ENCODE results near the gene RASL10A.
A peak's percentile ranks its signal among the peaks of the same experiment; 100 is the strongest.

The RASL10A gene

GRCh38 chr22:29267858-29268510, 47.5 kb downstream of the RASL10A start, which contains the start of the genes EWSR1 and RHBDD3:
TSS of gene EWSR1 (plus strand) at chr22:29268268. CDS start at chr22:29268337, 69 bp downstream.
TSS of gene RHBDD3 (minus strand) at chr22:29267981. CDS start at chr22:29265626, 2,355 bp downstream.
- DNase-seq, result peak; percentile 98

- peak; percentile 30 for DNase-seq
Observed at GRCh38 chr22:29267462-29267857, 48.0 kb downstream of the RASL10A start.

- DNase-seq, result no peak
Observed at GRCh38 chr22:29266564-29267461, 48.7 kb downstream of the RASL10A start.

GRCh38 chr22:29265929-29266328, 49.6 kb downstream of the RASL10A start:
- DNase-seq, result no peak

GRCh38 chr22:29265305-29265704, 50.2 kb downstream of the RASL10A start:
- DNase-seq, result no peak

GRCh38 chr22:29263791-29264276, 51.7 kb downstream of the RASL10A start:
- DNase-seq, result no peak
